HEK293 (cell line): ENCODE results near the gene EIF4E3.

Experiments used
- CTCF ChIA-PET: fragments of 350-600 bp; formaldehyde crosslinking; extraction: SDS; loops from one replicate; lab custom pipeline; 2021; ENCODE audit warnings: antibody characterized with exemption; lab: Yijun Ruan, JAX
- POLR2A ChIA-PET: fragments of 300-600 bp; formaldehyde crosslinking; extraction: SDS; loops from one replicate; lab custom pipeline; 2020; ENCODE audit warnings: antibody characterized with exemption, inconsistent platforms; lab: Yijun Ruan, JAX
- H3K27ac ChIP-seq: fragments of 200-500 bp; sonication (Bioruptor generic); 2 replicates; pipeline ENCODE4 v1.5.1; 2014; ENCODE audit warnings: low read depth, low read length, control low read depth, inconsistent platforms; ENCODE audit errors: extremely low read depth
- H3K36me3 ChIP-seq, 2 experiments: fragments of 200-500 bp in 1 of 2; sonication (Bioruptor generic) in 1 of 2; 1 replicate in 1 of 2; 2 replicates in 1 of 2; pipeline ENCODE4 v1.5.1; 2014 to 2017; ENCODE audit warnings: inconsistent platforms in 2 of 2, low read length in 2 of 2; ENCODE audit not compliant: control insufficient read depth in 2 of 2, insufficient read depth in 1 of 2
- H3K4me1 ChIP-seq: fragments of 200-500 bp; sonication (Bioruptor generic); 2 replicates; pipeline ENCODE4 v1.5.1; 2014; ENCODE audit warnings: mild to moderate bottlenecking, low read length, inconsistent platforms; ENCODE audit not compliant: control insufficient read depth, insufficient read depth
- H3K4me3 ChIP-seq: 2 replicates; pipeline ENCODE4 v1.5.1; 2011; ENCODE audit warnings: low read depth, mild to moderate bottlenecking, control low read depth, low read length, moderate library complexity
- H3K9me3 ChIP-seq: fragments of 200-500 bp; sonication (Bioruptor generic); 2 replicates; pipeline ENCODE4 v1.5.1; 2014; ENCODE audit warnings: low read depth, low read length, inconsistent platforms; ENCODE audit not compliant: control insufficient read depth, insufficient read depth
- BCL11B ChIP-seq: fragments of 450-650 bp; formaldehyde crosslinking; IDR thresholded peaks from 2 replicates; pipeline ENCODE4 v1.5.1; 2016; ENCODE audit warnings: low read depth, missing biosample characterization, missing genetic modification characterization
- KLF8 ChIP-seq: fragments of 450-650 bp; formaldehyde crosslinking; IDR thresholded peaks from 2 replicates; pipeline ENCODE4 v1.5.1; 2016; ENCODE audit warnings: missing biosample characterization, missing genetic modification characterization
- MYNN ChIP-seq: fragments of 450-650 bp; formaldehyde crosslinking; IDR thresholded peaks from 2 replicates; pipeline ENCODE4 v1.5.1; 2016; ENCODE audit warnings: missing biosample characterization, missing genetic modification characterization, borderline replicate concordance
- SCRT1 ChIP-seq: fragments of 450-650 bp; formaldehyde crosslinking; IDR thresholded peaks from 2 replicates; pipeline ENCODE4 v1.5.1; 2016; ENCODE audit warnings: missing biosample characterization, missing genetic modification characterization, borderline replicate concordance
- SCRT2 ChIP-seq: fragments of 450-650 bp; formaldehyde crosslinking; IDR thresholded peaks from 2 replicates; pipeline ENCODE4 v1.5.1; 2016; ENCODE audit warnings: missing biosample characterization, missing genetic modification characterization
- ZBTB20 ChIP-seq: fragments of 450-650 bp; formaldehyde crosslinking; IDR thresholded peaks from 2 replicates; pipeline ENCODE4 v1.5.1; 2016; ENCODE audit warnings: missing biosample characterization, missing genetic modification characterization
- ZFHX2 ChIP-seq: fragments of 450-650 bp; formaldehyde crosslinking; conservative IDR thresholded peaks from 2 replicates; pipeline ENCODE4 v1.5.1; 2016; ENCODE audit warnings: missing biosample characterization, missing genetic modification characterization
- ZNF114 ChIP-seq: fragments of 450-650 bp; formaldehyde crosslinking; IDR thresholded peaks from 2 replicates; pipeline ENCODE4 v1.5.0; 2017; ENCODE audit warnings: missing biosample characterization, missing genetic modification characterization
- ZNF266 ChIP-seq: fragments of 450-650 bp; formaldehyde crosslinking; IDR thresholded peaks from 2 replicates; pipeline ENCODE4 v1.5.1; 2016; ENCODE audit warnings: missing biosample characterization, missing genetic modification characterization, low read depth
- ZNF311 ChIP-seq: fragments of 450-650 bp; formaldehyde crosslinking; IDR thresholded peaks from 2 replicates; pipeline ENCODE4 v1.5.1; 2017; ENCODE audit warnings: missing biosample characterization, missing genetic modification characterization, borderline replicate concordance
- ZNF529 ChIP-seq: fragments of 450-650 bp; formaldehyde crosslinking; IDR thresholded peaks from 2 replicates; pipeline ENCODE4 v1.5.1; 2017; ENCODE audit warnings: missing genetic modification characterization, missing biosample characterization; ENCODE audit not compliant: insufficient replicate concordance
- ZNF837 ChIP-seq: fragments of 450-650 bp; formaldehyde crosslinking; IDR thresholded peaks from 2 replicates; pipeline ENCODE4 v1.5.1; 2016; ENCODE audit warnings: missing biosample characterization, missing genetic modification characterization
- TF ChIP-seq, protein P1 (sequence below): fragments of 450-650 bp; formaldehyde crosslinking; optimal IDR thresholded peaks from 2 replicates; pipeline ENCODE3; 2016; ENCODE audit warnings: missing biosample characterization, mild to moderate bottlenecking, missing genetic modification characterization
- TF ChIP-seq, protein P2 (sequence below): fragments of 450-650 bp; formaldehyde crosslinking; IDR thresholded peaks from 2 replicates; pipeline ENCODE4 v1.5.1; 2016; ENCODE audit warnings: missing biosample characterization, missing genetic modification characterization
- TF ChIP-seq, protein P3 (sequence below): fragments of 450-650 bp; formaldehyde crosslinking; IDR thresholded peaks from 2 replicates; pipeline ENCODE4 v1.5.1; 2016; ENCODE audit warnings: missing biosample characterization, missing genetic modification characterization, low read depth
- TF ChIP-seq, protein P4 (sequence below): fragments of 450-650 bp; formaldehyde crosslinking; IDR thresholded peaks from 2 replicates; pipeline ENCODE4 v1.5.1; 2017; ENCODE audit warnings: missing biosample characterization, missing genetic modification characterization
- TF ChIP-seq, protein P5 (sequence below): fragments of 450-650 bp; formaldehyde crosslinking; IDR thresholded peaks from 2 replicates; pipeline ENCODE4 v1.5.1; 2016; ENCODE audit warnings: missing biosample characterization, missing genetic modification characterization

EIF4E3 gene

DNA sequence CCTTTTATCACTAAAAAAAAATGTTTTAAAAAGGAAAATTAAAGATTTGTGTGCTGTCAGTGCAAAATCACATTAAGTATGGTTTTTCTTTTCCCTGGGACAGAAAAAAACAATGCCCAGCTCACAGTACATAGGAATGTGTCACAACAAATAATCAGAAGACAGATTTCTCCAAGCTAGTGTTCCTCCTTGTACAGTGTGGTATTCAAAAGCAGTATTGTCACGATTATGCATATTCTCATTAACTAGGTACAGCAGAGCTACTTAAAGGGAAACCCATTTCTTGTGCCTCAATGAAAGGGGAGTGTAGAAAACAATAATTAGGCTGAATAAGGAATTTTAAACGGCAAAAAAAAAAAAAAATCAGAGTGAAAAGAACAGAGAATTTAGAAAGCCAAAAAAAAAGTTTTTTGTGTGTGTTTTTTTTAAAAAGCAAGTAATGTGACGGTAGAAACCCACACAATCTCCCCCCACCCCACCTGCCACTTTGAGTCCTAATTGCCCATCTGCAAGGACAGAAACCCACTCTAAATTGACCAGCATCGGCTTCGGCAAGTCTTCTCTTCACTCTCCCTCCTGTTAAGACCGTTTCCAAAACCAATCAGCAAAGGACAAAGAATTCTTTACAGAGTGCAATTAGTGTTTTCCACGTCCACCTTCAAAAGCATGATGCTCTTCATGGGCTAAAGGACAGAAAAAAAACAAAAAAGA lies 41.0 kb downstream of the EIF4E3 start:
- no peaks in the 10 kb centered on the region; the same call in 1 of the 2 replicates for H3K4me1 ChIP-seq

More for the DNA sequence above, 41.0 kb downstream of the EIF4E3 start:
- TF ChIP-seq ZNF529 (tag by site-specific recombination): no peak
- TF ChIP-seq MYNN (tag by site-specific recombination): no peak
- no peak for TF ChIP-seq SCRT1
- no peak for TF ChIP-seq ZNF266
- no peak for TF ChIP-seq SCRT2
- TF ChIP-seq, protein P1, sequence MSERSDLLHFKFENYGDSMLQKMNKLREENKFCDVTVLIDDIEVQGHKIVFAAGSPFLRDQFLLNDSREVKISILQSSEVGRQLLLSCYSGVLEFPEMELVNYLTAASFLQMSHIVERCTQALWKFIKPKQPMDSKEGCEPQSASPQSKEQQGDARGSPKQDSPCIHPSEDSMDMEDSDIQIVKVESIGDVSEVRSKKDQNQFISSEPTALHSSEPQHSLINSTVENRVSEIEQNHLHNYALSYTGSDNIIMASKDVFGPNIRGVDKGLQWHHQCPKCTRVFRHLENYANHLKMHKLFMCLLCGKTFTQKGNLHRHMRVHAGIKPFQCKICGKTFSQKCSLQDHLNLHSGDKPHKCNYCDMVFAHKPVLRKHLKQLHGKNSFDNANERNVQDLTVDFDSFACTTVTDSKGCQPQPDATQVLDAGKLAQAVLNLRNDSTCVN: no peak
- TF ChIP-seq ZNF114 (tag by site-specific recombination): no peak
- no peak for TF ChIP-seq ZNF837 (tag by site-specific recombination)
- TF ChIP-seq, protein P2, sequence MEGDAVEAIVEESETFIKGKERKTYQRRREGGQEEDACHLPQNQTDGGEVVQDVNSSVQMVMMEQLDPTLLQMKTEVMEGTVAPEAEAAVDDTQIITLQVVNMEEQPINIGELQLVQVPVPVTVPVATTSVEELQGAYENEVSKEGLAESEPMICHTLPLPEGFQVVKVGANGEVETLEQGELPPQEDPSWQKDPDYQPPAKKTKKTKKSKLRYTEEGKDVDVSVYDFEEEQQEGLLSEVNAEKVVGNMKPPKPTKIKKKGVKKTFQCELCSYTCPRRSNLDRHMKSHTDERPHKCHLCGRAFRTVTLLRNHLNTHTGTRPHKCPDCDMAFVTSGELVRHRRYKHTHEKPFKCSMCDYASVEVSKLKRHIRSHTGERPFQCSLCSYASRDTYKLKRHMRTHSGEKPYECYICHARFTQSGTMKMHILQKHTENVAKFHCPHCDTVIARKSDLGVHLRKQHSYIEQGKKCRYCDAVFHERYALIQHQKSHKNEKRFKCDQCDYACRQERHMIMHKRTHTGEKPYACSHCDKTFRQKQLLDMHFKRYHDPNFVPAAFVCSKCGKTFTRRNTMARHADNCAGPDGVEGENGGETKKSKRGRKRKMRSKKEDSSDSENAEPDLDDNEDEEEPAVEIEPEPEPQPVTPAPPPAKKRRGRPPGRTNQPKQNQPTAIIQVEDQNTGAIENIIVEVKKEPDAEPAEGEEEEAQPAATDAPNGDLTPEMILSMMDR (tag by site-specific recombination): no peak
- no peak for TF ChIP-seq ZNF311 (tag by site-specific recombination)
- no peak for TF ChIP-seq KLF8 (tag by site-specific recombination)
- TF ChIP-seq, protein P3, sequence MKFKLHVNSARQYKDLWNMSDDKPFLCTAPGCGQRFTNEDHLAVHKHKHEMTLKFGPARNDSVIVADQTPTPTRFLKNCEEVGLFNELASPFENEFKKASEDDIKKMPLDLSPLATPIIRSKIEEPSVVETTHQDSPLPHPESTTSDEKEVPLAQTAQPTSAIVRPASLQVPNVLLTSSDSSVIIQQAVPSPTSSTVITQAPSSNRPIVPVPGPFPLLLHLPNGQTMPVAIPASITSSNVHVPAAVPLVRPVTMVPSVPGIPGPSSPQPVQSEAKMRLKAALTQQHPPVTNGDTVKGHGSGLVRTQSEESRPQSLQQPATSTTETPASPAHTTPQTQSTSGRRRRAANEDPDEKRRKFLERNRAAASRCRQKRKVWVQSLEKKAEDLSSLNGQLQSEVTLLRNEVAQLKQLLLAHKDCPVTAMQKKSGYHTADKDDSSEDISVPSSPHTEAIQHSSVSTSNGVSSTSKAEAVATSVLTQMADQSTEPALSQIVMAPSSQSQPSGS (tag by site-specific recombination): no peak
- TF ChIP-seq, protein P4, sequence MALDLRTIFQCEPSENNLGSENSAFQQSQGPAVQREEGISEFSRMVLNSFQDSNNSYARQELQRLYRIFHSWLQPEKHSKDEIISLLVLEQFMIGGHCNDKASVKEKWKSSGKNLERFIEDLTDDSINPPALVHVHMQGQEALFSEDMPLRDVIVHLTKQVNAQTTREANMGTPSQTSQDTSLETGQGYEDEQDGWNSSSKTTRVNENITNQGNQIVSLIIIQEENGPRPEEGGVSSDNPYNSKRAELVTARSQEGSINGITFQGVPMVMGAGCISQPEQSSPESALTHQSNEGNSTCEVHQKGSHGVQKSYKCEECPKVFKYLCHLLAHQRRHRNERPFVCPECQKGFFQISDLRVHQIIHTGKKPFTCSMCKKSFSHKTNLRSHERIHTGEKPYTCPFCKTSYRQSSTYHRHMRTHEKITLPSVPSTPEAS (tag by site-specific recombination): no peak
- no peak for TF ChIP-seq BCL11B (tag by site-specific recombination)
- TF ChIP-seq, protein P5, sequence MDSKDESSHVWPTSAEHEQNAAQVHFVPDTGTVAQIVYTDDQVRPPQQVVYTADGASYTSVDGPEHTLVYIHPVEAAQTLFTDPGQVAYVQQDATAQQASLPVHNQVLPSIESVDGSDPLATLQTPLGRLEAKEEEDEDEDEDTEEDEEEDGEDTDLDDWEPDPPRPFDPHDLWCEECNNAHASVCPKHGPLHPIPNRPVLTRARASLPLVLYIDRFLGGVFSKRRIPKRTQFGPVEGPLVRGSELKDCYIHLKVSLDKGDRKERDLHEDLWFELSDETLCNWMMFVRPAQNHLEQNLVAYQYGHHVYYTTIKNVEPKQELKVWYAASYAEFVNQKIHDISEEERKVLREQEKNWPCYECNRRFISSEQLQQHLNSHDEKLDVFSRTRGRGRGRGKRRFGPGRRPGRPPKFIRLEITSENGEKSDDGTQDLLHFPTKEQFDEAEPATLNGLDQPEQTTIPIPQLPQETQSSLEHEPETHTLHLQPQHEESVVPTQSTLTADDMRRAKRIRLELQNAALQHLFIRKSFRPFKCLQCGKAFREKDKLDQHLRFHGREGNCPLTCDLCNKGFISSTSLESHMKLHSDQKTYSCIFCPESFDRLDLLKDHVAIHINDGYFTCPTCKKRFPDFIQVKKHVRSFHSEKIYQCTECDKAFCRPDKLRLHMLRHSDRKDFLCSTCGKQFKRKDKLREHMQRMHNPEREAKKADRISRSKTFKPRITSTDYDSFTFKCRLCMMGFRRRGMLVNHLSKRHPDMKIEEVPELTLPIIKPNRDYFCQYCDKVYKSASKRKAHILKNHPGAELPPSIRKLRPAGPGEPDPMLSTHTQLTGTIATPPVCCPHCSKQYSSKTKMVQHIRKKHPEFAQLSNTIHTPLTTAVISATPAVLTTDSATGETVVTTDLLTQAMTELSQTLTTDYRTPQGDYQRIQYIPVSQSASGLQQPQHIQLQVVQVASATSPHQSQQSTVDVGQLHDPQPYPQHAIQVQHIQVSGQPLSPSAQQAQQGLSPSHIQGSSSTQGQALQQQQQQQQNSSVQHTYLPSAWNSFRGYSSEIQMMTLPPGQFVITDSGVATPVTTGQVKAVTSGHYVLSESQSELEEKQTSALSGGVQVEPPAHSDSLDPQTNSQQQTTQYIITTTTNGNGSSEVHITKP (tag by site-specific recombination): no peak
- no peak for TF ChIP-seq ZBTB20 (tag by site-specific recombination)
- TF ChIP-seq ZFHX2 (tag by site-specific recombination): no peak
- Histone ChIP-seq H3K27ac (no peak overlapping the region), H3K4me3 (no peak overlapping the region), H3K9me3 (no peaks in the 10 kb centered on the region), H3K36me3 (peaks cover 0 to 7% of the 10 kb centered on the region in 2 experiments; a peak in 2 of 3 replicates)
- ChIA-PET CTCF (no interaction called here), POLR2A (no interaction called here)
